Measurements from ENCODE around the gene BRD2.
A peak's percentile ranks its signal among the peaks of the same experiment; 100 is the strongest.

BRD2 gene

GRCh38 chr6:33004940-33005339 is 36.5 kb downstream of the BRD2 start:
- Histone ChIP-seq H3K4me3 (ENCODE audit: low read depth, low read length) (no peak overlapping the region), H3K27me3 (ENCODE audit: insufficient read depth, low read length) (peaks cover 56% of the 10 kb centered on the region), H3K4me1 (ENCODE audit: control insufficient read depth, insufficient read depth, low read length, unreplicated experiment) (peaks cover 3% of the 10 kb centered on the region)

GRCh38 chr6:33007831-33008400 is 39.5 kb downstream of the BRD2 start:
- Histone ChIP-seq H2AFZ (ENCODE audit: low read length, unreplicated experiment) (no peak overlapping the region), H3K36me3 (ENCODE audit: insufficient read depth, low read length) (no peaks in the 10 kb centered on the region), H3K27me3 (ENCODE audit: insufficient read depth, low read length) (peaks cover 35% of the 10 kb centered on the region), H3K27ac (ENCODE audit: low read depth, low read length) (no peak overlapping the region), H3K4me1 (ENCODE audit: control insufficient read depth, insufficient read depth, low read length, unreplicated experiment) (peaks cover 3% of the 10 kb centered on the region), H3K79me2 (ENCODE audit: control insufficient read depth, insufficient read depth, low read length, unreplicated experiment) (no peaks in the 10 kb centered on the region), H3K4me3 (ENCODE audit: low read depth, low read length) (no peak overlapping the region)

More at GRCh38 chr6:33004940-33005339, 36.5 kb downstream of the BRD2 start:
- H3K36me3 ChIP-seq (ENCODE audit: insufficient read depth, low read length), result no peaks in the 10 kb centered on the region
- H2AFZ ChIP-seq (ENCODE audit: low read length, unreplicated experiment), result no peak overlapping the region
- no peak overlapping the region for H3K27ac ChIP-seq (ENCODE audit: low read depth, low read length)
- H3K79me2 ChIP-seq (ENCODE audit: control insufficient read depth, insufficient read depth, low read length, unreplicated experiment), result no peaks in the 10 kb centered on the region

GRCh38 chr6:33008944-33009861 is 40.8 kb downstream of the BRD2 start, which contains the start of gene HLA-DOA:
Gene HLA-DOA (minus strand): TSS chr6:33009591.
- peaks cover 35% of the 10 kb centered on the region for H3K27me3 ChIP-seq (ENCODE audit: insufficient read depth, low read length)
- peak within 1 kb of the TSS; percentile 82 for H2AFZ ChIP-seq (ENCODE audit: low read length, unreplicated experiment)
- peak within 1 kb of the TSS; percentile 69 for H3K4me3 ChIP-seq (ENCODE audit: low read depth, low read length)
- no peaks in the 10 kb centered on the region for H3K79me2 ChIP-seq (ENCODE audit: control insufficient read depth, insufficient read depth, low read length, unreplicated experiment)
- peaks cover 3% of the 10 kb centered on the region for H3K4me1 ChIP-seq (ENCODE audit: control insufficient read depth, insufficient read depth, low read length, unreplicated experiment)
- no peak within 1 kb of the TSS for H3K27ac ChIP-seq (ENCODE audit: low read depth, low read length)
- H3K36me3 ChIP-seq (ENCODE audit: insufficient read depth, low read length), result no peaks in the 10 kb centered on the region

GRCh38 chr6:33010356-33010755 is 42.0 kb downstream of the BRD2 start:
- H3K27me3 ChIP-seq (ENCODE audit: insufficient read depth, low read length), result peaks cover 28% of the 10 kb centered on the region; the same call in 1 of the 2 replicates
- H3K4me1 ChIP-seq (ENCODE audit: control insufficient read depth, insufficient read depth, low read length, unreplicated experiment), result peaks cover 3% of the 10 kb centered on the region
- no peak overlapping the region for H3K4me3 ChIP-seq (ENCODE audit: low read depth, low read length)
- H3K79me2 ChIP-seq (ENCODE audit: control insufficient read depth, insufficient read depth, low read length, unreplicated experiment), result no peaks in the 10 kb centered on the region
- H2AFZ ChIP-seq (ENCODE audit: low read length, unreplicated experiment), result no peak overlapping the region
- H3K27ac ChIP-seq (ENCODE audit: low read depth, low read length), result no peak overlapping the region
- no peaks in the 10 kb centered on the region for H3K36me3 ChIP-seq (ENCODE audit: insufficient read depth, low read length)

- peaks cover 26% of the 10 kb centered on the region; the same call in 1 of the 2 replicates for H3K27me3 ChIP-seq (ENCODE audit: insufficient read depth, low read length)
- H2AFZ ChIP-seq (ENCODE audit: low read length, unreplicated experiment), result no peak overlapping the region
- H3K36me3 ChIP-seq (ENCODE audit: insufficient read depth, low read length), result no peaks in the 10 kb centered on the region
- H3K27ac ChIP-seq (ENCODE audit: low read depth, low read length), result no peak overlapping the region
- no peaks in the 10 kb centered on the region for H3K79me2 ChIP-seq (ENCODE audit: control insufficient read depth, insufficient read depth, low read length, unreplicated experiment)
- no peak overlapping the region for H3K4me3 ChIP-seq (ENCODE audit: low read depth, low read length)
- peaks cover 13% of the 10 kb centered on the region for H3K4me1 ChIP-seq (ENCODE audit: control insufficient read depth, insufficient read depth, low read length, unreplicated experiment)
Measured at GRCh38 chr6:33013608-33014007, 45.2 kb downstream of the BRD2 start.

- H3K79me2 ChIP-seq (ENCODE audit: control insufficient read depth, insufficient read depth, low read length, unreplicated experiment), result no peaks in the 10 kb centered on the region
Measured at GRCh38 chr6:33014841-33015634, 46.6 kb downstream of the BRD2 start.

GRCh38 chr6:33015798-33016197 is 47.4 kb downstream of the BRD2 start:
- H3K4me3 ChIP-seq (ENCODE audit: low read depth, low read length), result no peak overlapping the region
- no peaks in the 10 kb centered on the region for H3K79me2 ChIP-seq (ENCODE audit: control insufficient read depth, insufficient read depth, low read length, unreplicated experiment)
- no peaks in the 10 kb centered on the region for H3K36me3 ChIP-seq (ENCODE audit: insufficient read depth, low read length)
- H2AFZ ChIP-seq (ENCODE audit: low read length, unreplicated experiment), result no peak overlapping the region
- peaks cover 21% of the 10 kb centered on the region; the same call in 1 of the 2 replicates for H3K27me3 ChIP-seq (ENCODE audit: insufficient read depth, low read length)
- peaks cover 15% of the 10 kb centered on the region for H3K4me1 ChIP-seq (ENCODE audit: control insufficient read depth, insufficient read depth, low read length, unreplicated experiment)
- H3K27ac ChIP-seq (ENCODE audit: low read depth, low read length), result no peak overlapping the region

More at GRCh38 chr6:33014841-33015634, 46.6 kb downstream of the BRD2 start:
- Histone ChIP-seq H2AFZ (ENCODE audit: low read length, unreplicated experiment) (peak overlapping the region; percentile 67), H3K27ac (ENCODE audit: low read depth, low read length) (no peak overlapping the region), H3K36me3 (ENCODE audit: insufficient read depth, low read length) (no peaks in the 10 kb centered on the region), H3K4me3 (ENCODE audit: low read depth, low read length) (no peak overlapping the region), H3K4me1 (ENCODE audit: control insufficient read depth, insufficient read depth, low read length, unreplicated experiment) (peaks cover 15% of the 10 kb centered on the region), H3K27me3 (ENCODE audit: insufficient read depth, low read length) (peaks cover 21% of the 10 kb centered on the region; the same call in 1 of the 2 replicates)

GRCh38 chr6:33017018-33017417 is 48.6 kb downstream of the BRD2 start:
- Histone ChIP-seq H3K27ac (ENCODE audit: low read depth, low read length) (no peak overlapping the region), H3K4me1 (ENCODE audit: control insufficient read depth, insufficient read depth, low read length, unreplicated experiment) (peaks cover 15% of the 10 kb centered on the region), H3K79me2 (ENCODE audit: control insufficient read depth, insufficient read depth, low read length, unreplicated experiment) (no peaks in the 10 kb centered on the region), H3K27me3 (ENCODE audit: insufficient read depth, low read length) (peaks cover 18% of the 10 kb centered on the region; the same call in 1 of the 2 replicates), H3K4me3 (ENCODE audit: low read depth, low read length) (no peak overlapping the region), H2AFZ (ENCODE audit: low read length, unreplicated experiment) (no peak overlapping the region), H3K36me3 (ENCODE audit: insufficient read depth, low read length) (no peaks in the 10 kb centered on the region)

GRCh38 chr6:33017694-33018353 is 49.4 kb downstream of the BRD2 start:
- H3K4me3 ChIP-seq (ENCODE audit: low read depth, low read length), result no peak overlapping the region
- H3K27me3 ChIP-seq (ENCODE audit: insufficient read depth, low read length), result peaks cover 14% of the 10 kb centered on the region; the same call in 1 of the 2 replicates
- H3K36me3 ChIP-seq (ENCODE audit: insufficient read depth, low read length), result no peaks in the 10 kb centered on the region
- peaks cover 15% of the 10 kb centered on the region for H3K4me1 ChIP-seq (ENCODE audit: control insufficient read depth, insufficient read depth, low read length, unreplicated experiment)
- H3K79me2 ChIP-seq (ENCODE audit: control insufficient read depth, insufficient read depth, low read length, unreplicated experiment), result no peaks in the 10 kb centered on the region
- H2AFZ ChIP-seq (ENCODE audit: low read length, unreplicated experiment), result peak overlapping the region; percentile 59
- no peak overlapping the region for H3K27ac ChIP-seq (ENCODE audit: low read depth, low read length)

GRCh38 chr6:33018418-33018817 is 50.0 kb downstream of the BRD2 start:
- H3K27ac ChIP-seq (ENCODE audit: low read depth, low read length), result no peak overlapping the region
- H2AFZ ChIP-seq (ENCODE audit: low read length, unreplicated experiment), result peak overlapping the region; percentile 59
- peaks cover 10% of the 10 kb centered on the region; the same call in 1 of the 2 replicates for H3K27me3 ChIP-seq (ENCODE audit: insufficient read depth, low read length)
- no peaks in the 10 kb centered on the region for H3K79me2 ChIP-seq (ENCODE audit: control insufficient read depth, insufficient read depth, low read length, unreplicated experiment)
- H3K4me1 ChIP-seq (ENCODE audit: control insufficient read depth, insufficient read depth, low read length, unreplicated experiment), result peaks cover 15% of the 10 kb centered on the region
- H3K4me3 ChIP-seq (ENCODE audit: low read depth, low read length), result peak overlapping the region; percentile 66; the same call in 1 of the 2 replicates
- H3K36me3 ChIP-seq (ENCODE audit: insufficient read depth, low read length), result no peaks in the 10 kb centered on the region
